HG02885 (cell line): Measurements from ENCODE around the gene ZFPM1.
"Not testable (repeated sequence)": the region's sequence is repeated elsewhere in the genome, so short reads cannot be mapped to it uniquely, and the experiment has no call there.

Experiments
- ATAC-seq: cut with Tn5 transposase; IDR thresholded peaks from one replicate; pipeline ENCODE4 v1.9.1; 2021; ENCODE audit warnings: mild to moderate bottlenecking; ENCODE audit not compliant: unreplicated experiment, poor library complexity

Gene ZFPM1

GRCh38 chr16:88453217-88453531, at the start of gene ZFPM1:
ZFPM1 (plus strand) TSS chr16:88453280; CDS start chr16:88453639, 359 bp downstream.
- ATAC-seq, result no peak

- ATAC-seq, result no peak
Observed at GRCh38 chr16:88403794-88404581, 49.1 kb upstream of the ZFPM1 start.

- ATAC-seq, result no peak
Observed at GRCh38 chr16:88404769-88405168, 48.3 kb upstream of the ZFPM1 start.

GRCh38 chr16:88405216-88406060, 47.6 kb upstream of the ZFPM1 start:
- no peak for ATAC-seq

GRCh38 chr16:88406096-88407041, 46.7 kb upstream of the ZFPM1 start:
- ATAC-seq, result no peak

GRCh38 chr16:88407042-88407420, 46.0 kb upstream of the ZFPM1 start:
- no peak for ATAC-seq

GRCh38 chr16:88407807-88408206, 45.3 kb upstream of the ZFPM1 start:
- no peak for ATAC-seq

GRCh38 chr16:88408561-88409142, 44.4 kb upstream of the ZFPM1 start:
- ATAC-seq, result no peak

- no peak for ATAC-seq
Observed at GRCh38 chr16:88409296-88410065, 43.6 kb upstream of the ZFPM1 start.

- not testable (repeated sequence) for ATAC-seq
Observed at GRCh38 chr16:88410297-88410968, 42.6 kb upstream of the ZFPM1 start.

GRCh38 chr16:88411951-88412576, 41.0 kb upstream of the ZFPM1 start:
- no peak for ATAC-seq

- no peak for ATAC-seq
Observed at GRCh38 chr16:88412766-88413165, 40.3 kb upstream of the ZFPM1 start.

- ATAC-seq, result no peak
Observed at GRCh38 chr16:88413231-88413630, 39.8 kb upstream of the ZFPM1 start.

GRCh38 chr16:88413631-88414030, 39.4 kb upstream of the ZFPM1 start:
- no peak for ATAC-seq

- no peak for ATAC-seq
Observed at GRCh38 chr16:88414521-88415380, 38.3 kb upstream of the ZFPM1 start.

GRCh38 chr16:88415381-88415705, 37.7 kb upstream of the ZFPM1 start:
- no peak for ATAC-seq

- no peak for ATAC-seq
Observed at GRCh38 chr16:88415713-88416323, 37.3 kb upstream of the ZFPM1 start.
